ENCODE measurements around the gene CXCR6.

DNA sequence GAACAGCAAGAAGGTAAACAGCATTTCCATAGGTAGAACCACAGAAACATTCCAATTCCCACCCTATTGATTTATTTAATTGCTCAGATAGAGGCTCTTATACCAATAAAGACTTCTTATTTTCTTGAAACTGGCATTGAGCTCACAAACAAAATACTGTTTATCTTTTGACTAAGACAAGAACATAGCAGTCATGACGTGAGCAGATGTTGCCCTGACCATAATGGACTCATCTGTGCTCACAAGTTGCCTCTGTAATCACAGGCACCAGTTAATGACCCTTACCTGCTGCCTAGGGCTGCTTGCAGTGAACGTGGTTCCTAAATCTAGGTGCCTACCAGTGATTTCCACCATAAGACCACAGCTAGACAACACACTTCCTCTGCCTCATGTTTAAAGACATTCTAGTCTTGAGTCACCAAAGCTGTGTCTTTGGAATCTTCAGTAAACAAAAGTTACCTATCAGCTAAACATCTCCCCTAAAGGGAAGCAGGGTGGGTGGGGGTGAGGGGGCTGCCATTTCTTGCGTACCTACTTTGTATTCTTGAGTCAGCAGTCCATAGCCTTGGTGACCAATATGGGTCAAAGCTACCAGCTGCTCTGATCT, 50.3 kb downstream of the CXCR6 start:
- TF ChIP-seq POLR2A (IDR thresholded peaks at IDR 0.05; ENCODE audit: low read length), result no peak
- no peak for TF ChIP-seq GATA1 (IDR thresholded peaks at IDR 0.05; ENCODE audit: low read depth, low read length)
